Stimulated activated CD4-positive, alpha-beta T cell treated with anti-CD3 and anti-CD28 coated beads, Interleukin-2, amount 100 ng/mL, for 24 hours (primary cell): Measurements from ENCODE around the gene CHCT1.
"Not testable (repeated sequence)": the region's sequence is repeated elsewhere in the genome, so short reads cannot be mapped to it uniquely, and the experiment has no call there.

ENCODE experiments used
- DNase-seq, 2 donors: peaks; one replicate each; pipeline ENCODE4 v3.0.0-alpha.2; 2020

The CHCT1 gene

GRCh38 chr17:60401819-60402218, 20.5 kb upstream of the CHCT1 start:
- no peak for DNase-seq

DNA sequence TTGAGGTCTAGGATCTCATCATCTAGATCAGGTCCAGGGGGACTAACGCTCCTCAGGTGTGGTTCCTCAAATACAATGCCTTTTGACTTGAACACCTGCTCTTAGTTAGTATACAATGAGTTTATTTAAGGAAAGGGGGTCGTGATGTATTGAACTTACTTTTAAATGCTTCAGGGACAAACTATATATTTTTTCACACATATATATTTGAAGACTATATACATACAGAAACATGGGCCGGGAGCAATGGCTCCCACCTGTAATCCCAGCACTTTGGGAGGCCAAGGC, 18.8 kb upstream of the CHCT1 start:
- DNase-seq = no peak

DNA sequence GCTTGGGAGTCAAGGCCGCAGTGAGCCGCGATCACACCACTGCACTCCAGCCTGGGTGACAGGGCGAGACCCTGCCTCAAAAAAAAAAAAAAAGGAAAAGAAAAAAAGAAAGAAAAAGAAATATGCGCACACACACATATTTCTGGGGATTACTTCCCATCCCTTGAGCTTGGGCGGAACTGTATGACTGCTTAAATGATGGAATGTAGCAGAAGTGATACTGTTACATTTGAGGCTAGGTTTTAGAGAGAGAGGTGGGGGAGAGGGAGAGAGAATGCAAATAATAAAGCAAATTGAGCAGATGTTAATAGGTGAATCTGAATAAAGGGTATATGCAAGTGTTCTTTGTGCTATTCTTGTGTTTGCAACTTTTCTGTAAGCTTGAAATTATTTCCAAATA, 18.3 kb upstream of the CHCT1 start:
- DNase-seq = no peak

DNA sequence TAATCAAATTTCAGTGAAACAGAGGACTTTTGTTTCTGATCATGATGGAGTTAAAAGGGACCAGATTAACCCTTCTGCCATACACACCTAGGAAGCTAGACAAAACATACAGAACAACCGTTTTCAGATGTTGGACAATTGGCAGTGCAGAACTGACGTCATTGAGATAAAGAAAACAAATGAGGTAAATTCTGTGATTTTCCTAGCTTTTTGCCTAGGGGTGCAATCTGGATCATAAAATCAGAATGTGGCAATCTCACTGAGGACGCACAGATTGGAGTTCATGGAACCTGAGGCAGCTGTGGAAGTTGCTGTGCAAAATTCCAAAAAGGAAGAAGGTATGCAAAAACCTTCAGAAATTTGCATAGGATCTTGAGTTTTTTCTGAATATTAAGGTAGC, 15.4 kb upstream of the CHCT1 start:
- DNase-seq = no peak

- no peak for DNase-seq
These were observed 12.3 kb upstream of the CHCT1 start for GRCh38 chr17:60410001-60410400.

DNA sequence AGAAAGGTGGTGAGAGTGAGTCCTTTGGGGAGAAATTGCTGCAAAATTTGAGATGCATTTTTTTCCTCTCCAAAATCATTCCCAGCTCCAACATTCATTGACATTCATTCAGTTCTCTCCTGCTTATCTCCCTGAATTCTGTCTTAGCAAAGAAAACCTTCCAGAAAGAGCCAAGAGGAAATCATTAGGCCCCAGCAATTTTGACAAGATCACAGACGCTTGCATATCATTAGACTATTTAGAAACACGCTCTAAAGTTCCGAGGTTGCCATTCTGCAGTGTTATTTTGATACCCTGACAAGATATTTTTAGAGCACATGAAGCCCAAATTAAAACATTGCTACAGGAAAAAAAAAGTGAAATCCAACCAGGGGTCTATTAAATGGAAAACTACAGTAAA, 9.6 kb upstream of the CHCT1 start:
- DNase-seq = no peak

DNA sequence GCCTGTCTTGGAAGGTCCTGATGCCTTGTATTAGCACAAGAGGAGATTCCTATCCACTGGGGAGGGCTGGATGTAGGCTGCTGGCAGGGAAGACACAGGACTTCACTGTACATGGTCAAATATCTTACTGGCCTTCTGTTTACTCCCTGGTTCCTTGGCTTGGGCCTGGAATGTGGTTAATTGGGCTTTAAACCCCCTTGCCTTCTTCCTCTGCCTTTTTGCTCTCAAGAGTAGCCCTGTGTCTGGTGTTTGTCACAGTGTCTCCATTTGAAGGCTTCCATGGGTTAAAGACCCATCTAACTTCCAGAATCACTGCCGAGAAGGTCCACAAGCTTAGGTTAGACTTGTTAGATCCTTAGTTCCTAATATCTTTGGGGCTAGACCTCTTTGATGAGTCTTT, 7.1 kb upstream of the CHCT1 start:
- no peak for DNase-seq

GRCh38 chr17:60416368-60416925, 5.8 kb upstream of the CHCT1 start:
- no peak for DNase-seq

- not testable (repeated sequence) for DNase-seq
These were observed 3.3 kb upstream of the CHCT1 start for GRCh38 chr17:60419003-60419402.

- DNase-seq = not testable (repeated sequence)
These were observed 2.4 kb upstream of the CHCT1 start for GRCh38 chr17:60419875-60420274.

DNA sequence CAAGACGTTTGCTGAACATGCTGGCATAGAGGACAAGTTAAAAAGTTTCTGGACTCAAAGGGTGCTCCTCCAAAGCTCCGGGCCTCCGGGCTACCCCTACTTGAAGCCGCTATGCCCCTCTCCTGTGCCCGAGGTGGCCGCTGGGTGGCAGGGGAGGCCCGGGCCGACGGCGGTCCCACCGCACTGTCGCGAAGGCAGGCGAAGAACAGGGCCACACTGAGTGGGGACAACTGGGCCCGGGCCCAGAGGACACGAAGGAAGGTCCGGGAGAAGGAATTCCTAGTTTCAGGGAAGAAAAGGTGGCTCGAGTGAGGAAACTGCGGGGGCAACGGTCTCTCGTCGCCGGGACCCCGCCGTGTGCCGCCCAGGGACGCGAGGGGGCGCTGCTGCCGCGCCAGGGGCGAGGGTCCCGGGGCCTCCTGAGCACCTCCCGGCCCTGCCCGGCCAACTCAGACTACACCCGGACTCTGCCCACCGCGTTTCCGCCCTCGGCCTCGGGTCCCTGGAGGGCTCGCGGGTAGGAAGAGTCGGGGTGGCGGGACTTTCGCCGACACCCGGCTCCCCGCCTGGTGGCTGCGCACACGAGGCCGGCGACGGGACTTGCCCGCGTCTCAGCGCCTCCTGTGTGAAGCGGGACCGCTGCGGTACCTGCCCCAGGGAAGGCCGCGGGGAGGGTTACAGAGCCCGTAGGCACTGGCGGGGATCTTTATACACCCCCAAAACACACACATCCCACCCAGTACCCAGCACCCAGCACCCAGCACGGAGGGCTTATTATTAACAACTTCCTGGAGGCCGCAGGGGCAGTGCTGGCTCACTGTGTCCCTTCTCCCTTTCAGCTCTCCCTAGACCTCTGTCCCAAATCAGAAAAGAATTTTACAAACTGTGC, 772 bp upstream of the CHCT1 start:
- DNase-seq = peak; percentile 79 to 82

- DNase-seq = no peak
These were observed 1.6 kb downstream of the CHCT1 start for GRCh38 chr17:60423865-60424264.

DNA sequence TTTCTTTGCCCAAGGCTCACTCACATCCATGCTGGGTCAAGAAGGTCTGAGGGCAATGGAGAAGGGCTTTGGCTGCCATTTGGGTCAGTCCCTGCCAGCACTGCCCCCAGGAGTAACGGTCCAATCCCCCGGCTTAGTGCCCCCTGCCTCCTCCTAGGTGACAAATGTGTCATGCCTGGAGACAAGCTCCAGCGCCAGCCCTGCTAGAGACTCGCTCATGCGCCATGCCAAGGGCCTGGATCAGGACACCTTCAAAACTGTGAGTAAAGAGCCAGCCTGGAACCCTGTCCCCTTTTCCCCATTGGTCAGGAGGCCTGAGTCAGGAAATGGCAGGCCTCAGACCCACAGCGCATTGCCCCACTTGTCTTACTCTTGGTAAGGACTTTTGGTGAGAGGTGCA, 3.3 kb downstream of the CHCT1 start:
- no peak for DNase-seq

DNA sequence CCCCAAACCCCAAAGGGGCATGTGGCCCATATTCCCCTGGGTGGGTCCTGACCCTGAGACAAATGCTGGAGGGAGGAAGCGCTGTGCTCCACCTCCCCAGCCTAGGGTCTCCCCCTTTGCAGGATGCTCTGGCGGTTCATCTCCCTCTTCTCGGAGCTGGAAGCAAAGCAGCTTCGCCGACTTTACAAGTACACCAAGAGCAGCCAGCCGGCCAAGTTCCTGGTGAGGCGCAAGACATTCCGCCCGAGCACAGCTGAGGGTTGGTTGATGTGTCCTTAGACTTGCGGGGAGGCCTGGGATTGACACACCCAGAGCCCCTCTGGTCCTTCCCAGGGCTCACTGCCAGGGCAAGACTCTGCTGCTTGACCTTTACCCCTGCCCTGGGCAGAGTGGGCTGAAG, 4.3 kb downstream of the CHCT1 start:
- DNase-seq = no peak

- DNase-seq = not testable (repeated sequence)
These were observed 6.2 kb downstream of the CHCT1 start for GRCh38 chr17:60428491-60428890.

- DNase-seq = not testable (repeated sequence)
These were observed 8.3 kb downstream of the CHCT1 start for GRCh38 chr17:60430561-60430960.

DNA sequence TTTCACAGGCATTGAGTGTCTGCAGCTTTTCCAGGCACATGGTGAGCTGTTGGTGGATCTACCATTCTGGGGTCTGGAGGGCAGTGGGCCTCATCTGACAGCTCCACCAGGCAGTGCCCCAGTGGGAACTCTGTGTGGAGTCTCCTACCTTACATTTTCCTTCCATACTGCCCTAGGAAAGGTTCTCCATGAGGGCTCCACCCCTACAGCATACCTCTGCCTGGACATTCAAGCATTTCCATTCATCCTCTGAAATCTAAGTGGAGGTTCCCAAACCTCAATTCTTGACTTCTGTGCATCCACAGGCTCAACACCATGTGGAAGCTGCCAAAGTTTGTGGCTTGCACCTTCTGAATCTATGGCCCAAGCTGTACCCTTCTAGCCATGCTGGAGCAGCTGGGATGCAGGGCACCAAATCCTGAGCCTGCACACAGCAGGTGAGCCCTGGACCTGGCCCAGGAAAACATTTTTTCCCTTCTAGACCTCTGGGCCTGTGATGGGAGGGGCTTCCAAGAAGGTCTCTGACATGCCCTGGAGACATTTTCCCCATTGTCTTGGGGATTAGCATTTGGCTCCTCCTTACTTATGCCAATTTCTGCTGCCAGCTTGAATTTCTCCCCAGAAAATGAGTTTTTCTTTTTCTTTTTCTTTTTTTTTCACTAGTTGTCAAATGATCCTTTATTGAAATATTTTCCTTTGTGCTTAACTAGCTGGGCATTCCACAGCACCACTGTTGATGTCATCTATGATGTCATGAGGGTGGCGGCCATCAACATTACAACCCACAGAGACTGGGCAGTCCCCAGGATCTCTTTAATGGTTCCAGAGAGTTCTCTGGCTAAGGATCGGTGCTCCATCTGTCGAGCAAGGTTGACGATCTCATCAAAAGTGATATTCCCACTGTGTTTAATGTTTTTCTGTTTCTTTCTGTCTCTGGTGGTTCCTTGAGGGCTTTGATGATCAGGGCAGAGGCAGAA, 11.0 kb downstream of the CHCT1 start:
- not testable (repeated sequence) for DNase-seq

- DNase-seq = peak; percentile 47 to 58
These were observed 13.2 kb downstream of the CHCT1 start for GRCh38 chr17:60435244-60436167.

GRCh38 chr17:60436676-60437075, 14.4 kb downstream of the CHCT1 start:
- DNase-seq = no peak

DNA sequence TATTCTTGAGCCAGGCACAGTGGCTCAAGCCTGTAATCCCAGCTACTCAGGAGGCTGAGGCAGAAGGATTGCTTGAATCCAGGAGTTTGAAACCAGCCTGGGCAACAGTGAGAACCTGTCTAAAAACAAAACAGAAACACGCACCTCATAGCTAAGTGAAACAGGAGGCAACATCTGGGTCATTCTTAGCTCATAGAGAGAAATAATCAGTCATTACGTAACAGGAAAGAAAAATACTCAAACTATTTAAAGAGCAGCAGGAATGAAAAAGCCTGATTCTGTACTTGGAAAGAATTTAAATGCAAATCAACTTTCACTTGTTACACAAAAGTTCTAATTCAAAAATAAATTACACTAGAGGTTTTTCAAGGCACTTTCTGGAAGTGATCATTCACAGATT, 17.2 kb downstream of the CHCT1 start:
- DNase-seq = no peak

- no peak for DNase-seq
These were observed 20.2 kb downstream of the CHCT1 start for GRCh38 chr17:60442271-60443173.
